SH-SY5Y (cell line): ENCODE data around the gene TSNAXIP1.

Experiments used
- GATA2 ChIP-seq: IDR thresholded peaks from 2 replicates; pipeline ENCODE4 v1.6.1; 2011; ENCODE audit warnings: mild to moderate bottlenecking, low read depth, low read length
- GATA3 ChIP-seq: IDR thresholded peaks from 2 replicates; pipeline ENCODE4 v1.6.1; 2011; ENCODE audit warnings: low read depth, mild to moderate bottlenecking, low read length, moderate library complexity

Gene TSNAXIP1

DNA sequence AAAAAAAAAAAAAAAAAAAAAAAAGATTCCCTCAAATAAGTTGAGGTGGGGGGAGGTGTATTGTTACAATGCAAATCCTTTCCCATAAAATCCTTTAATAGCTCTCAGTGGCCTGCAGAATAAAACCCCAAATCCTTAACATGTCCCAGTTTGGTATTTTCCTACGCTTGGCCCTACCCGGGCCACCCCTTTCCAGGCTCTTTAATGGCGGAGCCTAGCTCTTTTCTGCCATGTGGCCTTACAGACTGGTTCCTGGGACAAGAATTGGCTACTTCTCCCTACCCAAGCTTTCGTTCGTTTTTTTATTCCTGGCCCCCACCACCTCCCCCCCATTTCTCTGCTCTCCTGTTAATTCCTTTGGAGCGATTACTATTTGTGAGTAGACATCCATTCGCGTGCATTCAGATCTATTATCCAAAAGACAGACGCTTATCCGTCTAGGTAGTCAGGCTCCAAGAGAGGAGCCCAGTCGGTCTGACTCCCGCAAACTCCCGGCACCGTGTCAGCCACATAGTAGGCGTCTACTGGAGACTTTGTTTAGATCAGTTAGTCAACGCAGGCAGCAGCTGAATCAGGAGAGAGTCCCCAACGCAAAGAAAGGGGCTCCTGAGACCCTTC is 34.6 kb downstream of the TSNAXIP1 start:
- no peak for TF ChIP-seq GATA2
- TF ChIP-seq GATA3: no peak

DNA sequence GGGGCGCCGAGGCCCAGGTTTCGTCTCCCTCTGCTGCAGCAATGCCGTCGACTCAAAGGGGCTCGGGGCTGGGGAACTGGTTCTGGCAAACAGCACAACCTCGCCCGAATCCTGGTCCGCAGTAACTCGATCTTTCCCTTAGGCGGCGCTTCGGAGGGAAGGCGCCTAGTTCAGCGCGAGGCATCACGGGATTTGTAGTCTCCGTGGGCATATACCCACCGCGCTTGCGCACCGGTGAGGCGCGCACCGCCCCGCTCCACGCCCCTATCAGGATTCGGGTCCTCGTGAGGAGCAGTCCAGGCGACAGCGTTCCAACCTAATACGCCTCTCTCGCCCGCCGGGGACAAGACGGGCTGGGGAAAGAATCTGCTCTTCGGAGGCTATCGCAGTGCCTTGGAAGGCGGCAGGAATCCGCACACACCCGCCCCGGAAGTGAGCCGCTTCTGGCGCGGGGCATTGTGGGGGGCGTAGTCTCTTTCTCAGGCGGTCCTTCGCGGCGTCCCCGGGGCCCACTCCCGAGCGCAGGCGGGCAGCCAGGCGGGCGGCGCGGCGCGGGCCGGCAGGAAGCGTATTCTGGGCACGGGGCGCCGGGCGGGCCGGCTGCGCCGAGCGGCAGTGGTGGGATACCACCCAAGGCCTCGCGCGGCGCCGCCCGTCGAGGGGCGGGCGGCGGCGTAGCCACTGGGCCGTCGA is 35.3 kb downstream of the TSNAXIP1 start, which contains the start of gene THAP11:
Gene THAP11, plus strand, starts transcription at position 505 of the 693 bp plus-strand sequence. CDS start 235 bp downstream, outside the sequence.
- TF ChIP-seq GATA2: no peak

DNA sequence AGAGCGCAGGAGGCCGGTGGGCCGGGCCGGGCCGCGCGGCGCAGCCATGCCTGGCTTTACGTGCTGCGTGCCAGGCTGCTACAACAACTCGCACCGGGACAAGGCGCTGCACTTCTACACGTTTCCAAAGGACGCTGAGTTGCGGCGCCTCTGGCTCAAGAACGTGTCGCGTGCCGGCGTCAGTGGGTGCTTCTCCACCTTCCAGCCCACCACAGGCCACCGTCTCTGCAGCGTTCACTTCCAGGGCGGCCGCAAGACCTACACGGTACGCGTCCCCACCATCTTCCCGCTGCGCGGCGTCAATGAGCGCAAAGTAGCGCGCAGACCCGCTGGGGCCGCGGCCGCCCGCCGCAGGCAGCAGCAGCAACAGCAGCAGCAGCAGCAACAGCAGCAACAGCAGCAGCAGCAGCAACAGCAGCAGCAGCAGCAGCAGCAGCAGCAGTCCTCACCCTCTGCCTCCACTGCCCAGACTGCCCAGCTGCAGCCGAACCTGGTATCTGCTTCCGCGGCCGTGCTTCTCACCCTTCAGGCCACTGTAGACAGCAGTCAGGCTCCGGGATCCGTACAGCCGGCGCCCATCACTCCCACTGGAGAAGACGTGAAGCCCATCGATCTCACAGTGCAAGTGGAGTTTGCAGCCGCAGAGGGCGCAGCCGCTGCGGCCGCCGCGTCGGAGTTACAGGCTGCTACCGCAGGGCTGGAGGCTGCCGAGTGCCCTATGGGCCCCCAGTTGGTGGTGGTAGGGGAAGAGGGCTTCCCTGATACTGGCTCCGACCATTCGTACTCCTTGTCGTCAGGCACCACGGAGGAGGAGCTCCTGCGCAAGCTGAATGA is 36.0 kb downstream of the TSNAXIP1 start:
- TF ChIP-seq GATA3 (no peak), GATA2 (no peak)

DNA sequence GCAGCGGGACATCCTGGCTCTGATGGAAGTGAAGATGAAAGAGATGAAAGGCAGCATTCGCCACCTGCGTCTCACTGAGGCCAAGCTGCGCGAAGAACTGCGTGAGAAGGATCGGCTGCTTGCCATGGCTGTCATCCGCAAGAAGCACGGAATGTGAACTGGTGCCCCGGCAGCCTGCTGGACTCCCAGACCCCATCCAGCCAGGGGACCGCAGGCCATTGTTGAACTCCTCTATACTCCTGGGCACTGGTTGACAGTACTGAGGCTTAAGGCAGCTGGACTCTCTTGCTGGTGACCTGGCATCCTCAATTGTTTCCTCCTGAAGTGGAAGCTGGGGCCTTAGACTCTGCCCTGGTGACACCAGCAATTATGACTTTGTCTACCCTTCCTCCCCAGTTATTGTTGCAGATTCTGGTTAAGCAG is 36.7 kb downstream of the TSNAXIP1 start:
- TF ChIP-seq GATA3 (no peak), GATA2 (no peak)

DNA sequence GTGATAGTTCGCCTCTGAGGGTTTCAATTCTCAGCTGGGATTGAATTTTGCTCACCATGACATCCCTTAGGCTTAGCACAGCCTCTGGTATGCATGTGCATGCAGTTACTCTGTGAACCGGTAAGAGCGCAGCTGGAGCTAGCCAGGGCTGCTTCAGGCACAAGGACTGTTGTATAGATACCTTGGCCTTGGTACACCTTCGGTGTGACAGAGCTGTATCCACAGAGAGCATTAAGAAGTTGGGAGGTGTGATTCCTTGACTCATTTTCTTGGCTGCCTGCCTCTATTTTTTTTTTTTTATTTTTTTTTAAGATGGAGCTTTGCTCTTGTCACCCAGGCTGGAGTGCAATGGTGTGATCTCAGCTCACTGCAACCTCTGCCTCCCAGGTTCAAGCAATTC is 37.8 kb downstream of the TSNAXIP1 start:
- TF ChIP-seq GATA3: no peak
- no peak for TF ChIP-seq GATA2

DNA sequence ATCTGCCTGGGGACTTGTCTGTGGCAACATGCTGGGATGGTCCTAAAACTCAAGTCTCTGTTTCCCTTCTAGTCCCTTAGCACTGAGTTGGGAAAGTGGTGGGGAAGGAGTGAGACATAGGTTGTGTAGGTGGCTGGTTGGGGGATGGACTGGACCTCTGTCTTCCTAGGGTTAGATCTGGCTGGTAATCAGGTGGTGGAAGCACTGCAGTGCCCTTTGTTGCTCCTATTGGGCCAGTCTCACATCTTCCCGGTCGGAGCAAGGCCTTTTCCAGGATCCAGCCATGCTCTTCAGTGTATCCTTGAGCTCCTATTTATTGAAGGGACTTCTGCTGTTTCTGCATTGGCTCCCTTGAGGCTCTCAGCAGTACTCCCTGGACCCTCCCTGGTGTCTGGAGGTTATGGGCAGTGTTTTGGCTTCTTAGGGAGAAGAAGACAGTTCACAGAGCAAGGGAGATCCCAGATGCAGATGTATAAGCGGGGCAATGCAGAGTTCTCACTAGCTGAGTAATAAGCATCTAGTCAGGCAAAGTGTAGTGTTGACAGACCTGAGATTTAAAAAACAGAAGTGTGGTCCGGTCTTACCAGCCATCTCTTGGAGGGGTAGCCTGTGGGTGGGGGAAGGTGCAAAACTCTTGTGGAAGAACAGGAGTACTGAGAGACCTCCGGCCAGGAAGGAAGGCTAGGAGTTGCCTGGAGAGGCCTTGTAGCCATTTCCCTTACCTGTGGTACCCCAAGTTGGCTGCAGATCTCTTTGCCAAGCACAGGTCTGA is 38.8 kb downstream of the TSNAXIP1 start:
- TF ChIP-seq GATA3: no peak
- no peak for TF ChIP-seq GATA2

DNA sequence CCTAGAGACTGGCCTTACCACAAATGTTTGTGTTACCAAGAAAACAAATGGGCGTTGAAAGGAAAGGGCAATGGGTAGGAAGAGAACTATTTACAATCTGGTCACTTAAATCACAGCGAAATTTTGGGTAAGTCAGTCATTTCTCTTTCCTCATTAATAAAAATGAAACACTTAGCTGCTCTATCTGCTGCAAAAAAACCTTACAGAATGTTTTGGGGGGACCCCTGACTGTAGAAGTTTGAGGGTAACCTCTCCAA is 39.3 kb downstream of the TSNAXIP1 start:
- no peak for TF ChIP-seq GATA2
- no peak for TF ChIP-seq GATA3

DNA sequence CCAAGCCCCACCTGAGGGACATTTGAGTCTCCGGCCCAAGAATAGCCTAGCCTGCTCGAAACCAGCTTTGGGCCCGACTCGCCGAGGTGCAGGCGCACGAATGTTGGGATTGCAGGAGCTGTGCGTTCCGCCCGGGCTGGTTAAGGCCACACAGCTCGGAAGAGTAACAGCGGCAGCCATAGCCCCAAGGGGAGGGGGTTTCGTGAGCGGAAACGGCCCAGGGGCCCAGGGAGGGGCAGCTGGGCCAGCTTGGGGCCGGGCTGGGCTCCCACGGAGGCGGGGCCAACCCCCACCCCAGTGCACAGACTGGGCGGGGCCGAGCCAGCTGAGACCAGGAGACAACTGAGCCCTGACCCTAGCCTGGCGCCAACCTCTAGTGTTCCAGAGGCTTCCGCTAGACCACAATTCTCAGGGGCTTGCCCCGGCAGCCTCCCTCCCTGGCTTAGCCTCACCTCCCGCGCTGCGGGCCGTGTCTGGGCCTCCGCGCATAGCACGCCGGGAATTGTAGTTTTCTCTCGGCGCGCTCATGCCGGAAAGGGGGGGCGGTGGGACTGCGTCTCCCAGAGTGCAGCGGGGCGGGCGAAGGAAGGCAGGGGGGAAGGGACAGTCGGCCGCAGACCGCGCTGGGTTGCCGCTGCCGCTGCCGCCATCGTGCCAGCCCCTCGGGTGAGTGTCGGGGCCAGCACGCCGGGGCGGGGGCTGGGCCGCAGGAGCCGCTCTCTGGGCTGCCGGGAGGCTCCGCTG is 39.8 kb downstream of the TSNAXIP1 start, which contains the start of gene NUTF2:
Gene NUTF2, plus strand, starts transcription at position 614 of the 744 bp plus-strand sequence. CDS start 18,198 bp downstream, outside the sequence.
- no peak for TF ChIP-seq GATA2
- no peak for TF ChIP-seq GATA3

DNA sequence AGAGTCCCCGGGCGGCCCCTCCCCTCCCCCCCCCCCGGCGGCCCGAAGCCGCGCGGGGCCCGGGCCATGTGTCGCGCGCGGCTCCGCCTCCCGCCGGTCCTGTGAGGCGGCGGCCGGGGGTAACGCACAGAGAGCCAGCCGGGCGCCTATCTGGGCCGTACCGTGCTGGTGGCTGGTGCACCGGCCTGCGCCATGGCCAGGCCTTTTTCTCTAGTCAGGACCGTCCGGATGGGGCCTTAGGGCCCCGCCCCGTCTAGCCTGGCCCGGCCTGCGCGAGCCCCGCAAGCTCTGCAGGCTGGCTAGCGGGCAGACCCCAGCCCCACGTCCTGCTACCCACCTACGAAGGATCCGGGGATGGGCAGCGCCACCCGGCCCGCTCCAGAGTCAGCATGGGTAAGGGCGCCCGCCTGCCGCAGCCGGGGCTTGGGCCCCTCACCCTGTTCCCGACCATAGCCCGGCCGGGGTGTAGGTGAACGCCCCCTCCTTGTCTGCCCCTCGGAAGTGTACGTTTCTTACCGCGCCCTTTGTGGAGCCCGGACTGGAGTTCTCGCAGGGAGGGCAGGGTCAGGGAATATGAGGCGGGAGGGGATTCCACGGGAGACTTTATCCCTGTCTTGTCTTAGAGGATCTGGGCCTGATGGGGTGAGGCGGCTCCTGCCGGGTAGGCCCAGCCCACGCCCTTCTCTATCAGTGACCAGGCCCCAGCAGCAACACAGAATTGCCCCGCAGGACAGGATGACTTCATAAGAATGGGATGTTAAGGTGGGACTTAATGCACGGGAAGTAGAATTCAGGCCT is 40.6 kb downstream of the TSNAXIP1 start, which contains the start of gene CENPT:
Gene CENPT, minus strand, starts transcription at position 630 of the 798 bp plus-strand sequence. CDS start 13,834 bp downstream, outside the sequence.
- TF ChIP-seq GATA3 (no peak), GATA2 (no peak)

DNA sequence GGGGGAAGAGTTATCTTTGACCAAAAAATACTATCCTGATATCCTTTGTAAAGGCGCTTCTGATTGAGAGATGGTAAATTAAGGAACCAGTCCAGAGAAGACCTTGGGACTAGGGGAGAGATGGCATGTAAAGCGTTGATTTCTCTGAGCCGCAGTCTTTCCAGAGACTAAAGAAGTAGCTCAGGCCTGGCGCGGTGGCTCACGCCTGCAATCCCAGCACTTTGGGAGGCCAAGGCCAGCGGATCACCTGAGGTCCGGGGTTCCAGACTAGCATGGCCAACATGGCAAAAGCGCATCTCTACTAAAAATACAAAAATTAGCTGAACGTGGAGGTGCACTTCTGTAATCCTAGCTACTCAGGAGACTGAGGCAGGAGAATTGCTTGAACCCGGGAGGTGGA is 41.4 kb downstream of the TSNAXIP1 start:
- no peak for TF ChIP-seq GATA3
- no peak for TF ChIP-seq GATA2

DNA sequence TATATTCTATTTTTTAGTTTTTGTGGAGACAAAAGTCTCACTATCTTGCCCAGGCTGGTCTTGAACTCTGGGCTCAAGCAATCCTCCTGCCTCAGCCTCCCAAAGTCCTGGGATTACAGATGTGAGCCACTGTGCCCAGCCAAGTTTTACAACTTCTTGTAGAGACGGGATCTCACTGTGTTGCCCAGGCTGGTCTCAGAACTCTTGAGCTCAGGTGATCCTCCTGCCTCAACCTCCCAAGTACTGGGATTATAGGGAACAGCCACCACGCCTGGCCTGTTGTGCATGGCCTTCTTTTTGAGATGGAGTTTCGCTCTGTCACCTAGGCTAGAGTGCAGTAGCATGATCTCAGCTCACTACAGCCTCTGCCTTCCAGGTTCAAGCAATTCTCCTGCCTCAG is 47.0 kb downstream of the TSNAXIP1 start:
- TF ChIP-seq GATA3 (no peak), GATA2 (no peak)

DNA sequence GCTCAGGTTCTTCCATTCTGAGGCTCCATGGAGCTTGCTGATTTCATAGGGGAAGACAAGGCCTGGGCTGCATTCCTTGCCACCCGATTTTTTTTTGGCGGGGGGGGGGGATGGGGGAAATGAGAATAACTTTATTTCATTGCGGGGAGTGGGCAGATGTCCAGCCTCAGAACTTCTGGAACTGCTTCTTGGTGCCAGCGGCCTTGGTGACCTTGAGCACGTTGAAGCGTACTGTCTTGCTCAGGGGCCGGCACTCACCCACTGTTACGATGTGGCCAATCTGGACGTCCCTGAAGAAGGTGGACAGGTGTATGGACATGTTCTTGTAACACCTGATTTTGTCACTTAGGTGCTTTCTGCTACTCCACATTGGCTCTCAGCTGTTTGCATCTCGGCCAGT is 49.1 kb downstream of the TSNAXIP1 start:
- TF ChIP-seq GATA3: no peak
- no peak for TF ChIP-seq GATA2

DNA sequence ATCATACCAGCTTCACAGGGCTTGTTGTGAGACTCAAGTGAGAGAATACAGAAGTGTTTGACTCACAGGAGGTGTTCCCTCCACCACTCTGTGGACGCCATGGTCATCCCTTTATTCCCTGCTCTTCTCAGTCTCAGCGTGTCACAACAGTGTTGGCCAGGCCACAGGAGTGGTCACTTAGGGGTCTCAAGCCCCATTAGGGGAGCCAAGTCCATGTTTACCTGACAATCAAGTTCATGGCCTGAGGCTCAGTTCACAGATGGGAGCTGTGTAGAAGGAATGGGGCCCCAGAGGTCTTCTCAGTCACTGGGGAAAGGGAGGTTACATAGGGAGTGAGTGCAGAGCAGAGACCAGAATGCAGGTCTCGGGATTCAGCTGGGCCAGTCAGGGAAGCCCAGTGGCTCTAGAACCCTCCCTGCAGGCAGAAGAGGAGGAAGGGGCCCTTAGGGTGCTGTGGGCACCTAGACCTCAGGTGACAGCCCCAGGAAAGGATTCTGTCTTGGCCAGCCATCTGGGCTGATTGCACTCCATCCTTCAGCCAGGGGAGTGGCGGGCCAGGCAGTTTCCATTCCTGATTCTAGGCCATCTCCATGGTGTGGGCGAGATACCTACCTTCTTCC is 50.3 kb downstream of the TSNAXIP1 start:
- TF ChIP-seq GATA3 (no peak), GATA2 (no peak)
